NB4 (cell line): Measurements from ENCODE around the gene GATA3.

Experiments used
- POLR2A ChIP-seq: IDR thresholded peaks from 2 replicates; pipeline ENCODE4 v1.6.1; 2011; ENCODE audit warnings: mild to moderate bottlenecking; ENCODE audit not compliant: insufficient read length; ENCODE audit errors: extremely low read depth
- TF ChIP-seq, protein P1 (sequence below): IDR thresholded peaks from one replicate; pipeline ENCODE4 v1.5.1; 2012; ENCODE audit warnings: low read depth, low read length

DNA sequence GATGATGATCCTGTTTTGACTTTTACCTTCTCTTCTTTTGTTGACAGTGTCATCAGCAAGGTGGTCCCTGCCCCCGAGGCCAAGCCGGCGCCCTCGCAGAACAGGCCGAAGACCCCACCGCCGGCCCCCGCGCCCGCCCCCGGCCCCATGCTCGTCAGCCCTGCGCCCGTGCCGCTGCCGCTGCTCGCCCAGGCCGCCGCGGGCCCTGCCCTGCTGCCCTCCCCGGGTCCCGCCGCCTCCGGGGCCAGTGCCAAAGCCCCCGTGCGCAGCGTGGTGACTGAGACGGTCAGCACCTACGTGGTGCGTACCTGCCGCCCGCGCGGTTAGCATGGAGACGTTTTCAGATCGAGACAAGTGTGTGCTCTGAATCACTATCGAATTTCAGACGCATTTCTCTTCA is 45.5 kb upstream of the GATA3 start:
- TF ChIP-seq, protein P1, sequence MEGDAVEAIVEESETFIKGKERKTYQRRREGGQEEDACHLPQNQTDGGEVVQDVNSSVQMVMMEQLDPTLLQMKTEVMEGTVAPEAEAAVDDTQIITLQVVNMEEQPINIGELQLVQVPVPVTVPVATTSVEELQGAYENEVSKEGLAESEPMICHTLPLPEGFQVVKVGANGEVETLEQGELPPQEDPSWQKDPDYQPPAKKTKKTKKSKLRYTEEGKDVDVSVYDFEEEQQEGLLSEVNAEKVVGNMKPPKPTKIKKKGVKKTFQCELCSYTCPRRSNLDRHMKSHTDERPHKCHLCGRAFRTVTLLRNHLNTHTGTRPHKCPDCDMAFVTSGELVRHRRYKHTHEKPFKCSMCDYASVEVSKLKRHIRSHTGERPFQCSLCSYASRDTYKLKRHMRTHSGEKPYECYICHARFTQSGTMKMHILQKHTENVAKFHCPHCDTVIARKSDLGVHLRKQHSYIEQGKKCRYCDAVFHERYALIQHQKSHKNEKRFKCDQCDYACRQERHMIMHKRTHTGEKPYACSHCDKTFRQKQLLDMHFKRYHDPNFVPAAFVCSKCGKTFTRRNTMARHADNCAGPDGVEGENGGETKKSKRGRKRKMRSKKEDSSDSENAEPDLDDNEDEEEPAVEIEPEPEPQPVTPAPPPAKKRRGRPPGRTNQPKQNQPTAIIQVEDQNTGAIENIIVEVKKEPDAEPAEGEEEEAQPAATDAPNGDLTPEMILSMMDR: no peak
- TF ChIP-seq POLR2A: no peak
